ENCODE results near the gene RGS11. TPM values are rescaled to one million over a fixed set of nuclear protein-coding genes. Genes with fewer than 3 reads are reported as not detected.

RGS11 gene
- total and polyA plus RNA-seq, 2 of the 4 experiments (the other 2 are of a cell fraction): under 0.01 to 0.48 TPM

DNA sequence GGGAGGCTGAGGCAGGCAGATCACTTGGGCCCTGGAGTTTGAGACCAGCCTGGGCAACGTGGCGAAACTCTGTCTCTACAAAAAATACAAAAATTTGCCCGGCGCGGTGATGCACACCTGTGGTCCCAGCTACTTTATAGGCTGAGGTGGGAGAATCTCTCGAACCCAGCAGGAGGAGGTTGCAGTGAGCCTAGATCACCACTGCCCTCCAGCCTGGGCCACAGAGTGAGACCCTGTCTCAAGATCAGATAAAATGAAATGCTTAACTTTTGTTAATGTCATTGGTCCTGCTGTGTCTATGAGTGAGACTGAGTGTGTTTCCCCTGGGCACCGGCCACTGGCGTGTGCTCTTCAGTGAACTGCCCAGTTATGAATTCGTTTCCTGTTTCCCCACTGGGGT lies 30.6 kb downstream of the RGS11 start:
- Histone ChIP-seq H3K27ac (ENCODE audit: insufficient read depth, low read length) (no peak overlapping the region), H2AFZ (replicated peaks; ENCODE audit: low read length, poor library complexity) (no peak overlapping the region), H4K5ac (ENCODE audit: low read depth, low read length) (no peak overlapping the region), H2BK20ac (ENCODE audit: low read depth, low read length) (no peak overlapping the region), H3K56ac (ENCODE audit: extremely low read depth, insufficient read depth, low read length) (no peak overlapping the region), H4K8ac (ENCODE audit: low read depth in 2 of 2, low read length in 2 of 2) (no peak overlapping the region), H4K20me1 (ENCODE audit: insufficient read depth, low read length) (peaks cover 12% of the 10 kb centered on the region; the same call in 1 of the 2 replicates), H3K4me2 (ENCODE audit: low read depth, low read length) (no peak overlapping the region), H2AK9ac (replicated peaks; ENCODE audit: low read depth, low read length, poor library complexity) (no peak overlapping the region), H3K4ac (ENCODE audit: low read depth, low read length) (no peak overlapping the region), H3K23ac (ENCODE audit: low read depth, low read length) (no peak overlapping the region), H3K14ac (replicated peaks; ENCODE audit: low read depth, low read length) (no peak overlapping the region), H4K91ac (ENCODE audit: insufficient read depth, low read depth, low read length) (no peak overlapping the region; the same call in 1 of the 2 replicates), H3K9me1 (ENCODE audit: insufficient read depth, low read length) (0 out of 2 replicates have a peak, but pooled peaks cover 11% of the 10 kb centered on the region), H3K18ac (ENCODE audit: low read depth, low read length) (no peak overlapping the region), H3K9me3 (ENCODE audit: control insufficient read depth, insufficient read depth, low read length) (no peaks in the 10 kb centered on the region), H2BK15ac (ENCODE audit: low read depth, low read length) (no peak overlapping the region), H2BK120ac (ENCODE audit: low read depth, low read length) (no peak overlapping the region), H3K9ac (ENCODE audit: low read depth, low read length) (no peak overlapping the region), H2AK5ac (ENCODE audit: low read depth, low read length) (no peak overlapping the region), H3K79me1 (ENCODE audit: low read depth in 1 of 2, low read length in 2 of 2) (peaks cover 24 to 29% of the 10 kb centered on the region in 2 experiments), H3K36me3 (ENCODE audit: control insufficient read depth, insufficient read depth, low read length) (peaks cover 6% of the 10 kb centered on the region), H3K4me1 (ENCODE audit: control insufficient read depth, insufficient read depth, low read length) (no peaks in the 10 kb centered on the region; the same call in 1 of the 2 replicates), H3K27me3 (ENCODE audit: control insufficient read depth, insufficient read depth, low read length) (no peaks in the 10 kb centered on the region), H2BK5ac (ENCODE audit: low read depth, low read length, poor library complexity, severe bottlenecking) (no peak overlapping the region), H3K4me3 (ENCODE audit: insufficient read depth, low read depth, low read length) (no peak overlapping the region)
- no TSS peak for BruUV-seq (replicated peaks)
- DNase-seq (no peak), ATAC-seq (ENCODE audit: low read depth) (no peak)
- POLR2A ChIA-PET (ENCODE audit: unreplicated experiment): no interaction called here
- WGBS, 2 experiments (ENCODE audit: extremely low coverage in 2 of 2, insufficient read length in 1 of 2): 93% methylated on average over 5 of the region's 9 CpGs; no CpG with 5 or more reads in 1 of the 2 experiments
- intact Hi-C loops (cut with micrococcal nuclease): no loop called here
- dilution Hi-C loops (cut with HindIII; ENCODE audit: low sequenced_read_pairs, unreplicated experiment): no loop called here
- CTCF ChIA-PET: no interaction called here
- in situ Hi-C loops (cut with MboI; ENCODE audit: low sequenced_read_pairs): no loop called here
- no peak for TF ChIP-seq FOS (IDR thresholded peaks at IDR 0.05; ENCODE audit: low read depth, low read length)
- TF ChIP-seq MAZ (IDR thresholded peaks at IDR 0.05; ENCODE audit: borderline replicate concordance, low read depth, low read length): no peak
- no peak for TF ChIP-seq NFE2L2 (IDR thresholded peaks at IDR 0.05; ENCODE audit: low read depth, low read length)
- no peak for TF ChIP-seq RCOR1 (IDR thresholded peaks at IDR 0.05; ENCODE audit: insufficient replicate concordance, low read length)
- TF ChIP-seq, protein P1, sequence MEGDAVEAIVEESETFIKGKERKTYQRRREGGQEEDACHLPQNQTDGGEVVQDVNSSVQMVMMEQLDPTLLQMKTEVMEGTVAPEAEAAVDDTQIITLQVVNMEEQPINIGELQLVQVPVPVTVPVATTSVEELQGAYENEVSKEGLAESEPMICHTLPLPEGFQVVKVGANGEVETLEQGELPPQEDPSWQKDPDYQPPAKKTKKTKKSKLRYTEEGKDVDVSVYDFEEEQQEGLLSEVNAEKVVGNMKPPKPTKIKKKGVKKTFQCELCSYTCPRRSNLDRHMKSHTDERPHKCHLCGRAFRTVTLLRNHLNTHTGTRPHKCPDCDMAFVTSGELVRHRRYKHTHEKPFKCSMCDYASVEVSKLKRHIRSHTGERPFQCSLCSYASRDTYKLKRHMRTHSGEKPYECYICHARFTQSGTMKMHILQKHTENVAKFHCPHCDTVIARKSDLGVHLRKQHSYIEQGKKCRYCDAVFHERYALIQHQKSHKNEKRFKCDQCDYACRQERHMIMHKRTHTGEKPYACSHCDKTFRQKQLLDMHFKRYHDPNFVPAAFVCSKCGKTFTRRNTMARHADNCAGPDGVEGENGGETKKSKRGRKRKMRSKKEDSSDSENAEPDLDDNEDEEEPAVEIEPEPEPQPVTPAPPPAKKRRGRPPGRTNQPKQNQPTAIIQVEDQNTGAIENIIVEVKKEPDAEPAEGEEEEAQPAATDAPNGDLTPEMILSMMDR (conservative IDR thresholded peaks at IDR 0.05; ENCODE audit: low read depth, low read length): no peak
- TF ChIP-seq, protein P2, sequence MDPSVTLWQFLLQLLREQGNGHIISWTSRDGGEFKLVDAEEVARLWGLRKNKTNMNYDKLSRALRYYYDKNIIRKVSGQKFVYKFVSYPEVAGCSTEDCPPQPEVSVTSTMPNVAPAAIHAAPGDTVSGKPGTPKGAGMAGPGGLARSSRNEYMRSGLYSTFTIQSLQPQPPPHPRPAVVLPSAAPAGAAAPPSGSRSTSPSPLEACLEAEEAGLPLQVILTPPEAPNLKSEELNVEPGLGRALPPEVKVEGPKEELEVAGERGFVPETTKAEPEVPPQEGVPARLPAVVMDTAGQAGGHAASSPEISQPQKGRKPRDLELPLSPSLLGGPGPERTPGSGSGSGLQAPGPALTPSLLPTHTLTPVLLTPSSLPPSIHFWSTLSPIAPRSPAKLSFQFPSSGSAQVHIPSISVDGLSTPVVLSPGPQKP (IDR thresholded peaks at IDR 0.05; ENCODE audit: borderline replicate concordance, low read depth, low read length): no peak
- TF ChIP-seq, protein P3, sequence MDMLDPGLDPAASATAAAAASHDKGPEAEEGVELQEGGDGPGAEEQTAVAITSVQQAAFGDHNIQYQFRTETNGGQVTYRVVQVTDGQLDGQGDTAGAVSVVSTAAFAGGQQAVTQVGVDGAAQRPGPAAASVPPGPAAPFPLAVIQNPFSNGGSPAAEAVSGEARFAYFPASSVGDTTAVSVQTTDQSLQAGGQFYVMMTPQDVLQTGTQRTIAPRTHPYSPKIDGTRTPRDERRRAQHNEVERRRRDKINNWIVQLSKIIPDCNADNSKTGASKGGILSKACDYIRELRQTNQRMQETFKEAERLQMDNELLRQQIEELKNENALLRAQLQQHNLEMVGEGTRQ (IDR thresholded peaks at IDR 0.05; ENCODE audit: low read depth, low read length): no peak
